VCaP (cell line): ENCODE results near the gene PDXK.
"Not testable (repeated sequence)": the region's sequence is repeated elsewhere in the genome, so short reads cannot be mapped to it uniquely, and the experiment has no call there.

Experiments used
- H3K27ac ChIP-seq: fragments of 450-650 bp; 2 replicates; pipeline ENCODE4 v1.5.1; 2017
- TF ChIP-seq, protein P1 (sequence below): fragments of 450-650 bp; conservative IDR thresholded peaks from 2 replicates; pipeline ENCODE4 v1.5.1; 2017; ENCODE audit warnings: mild to moderate bottlenecking, moderate library complexity

The PDXK gene

DNA sequence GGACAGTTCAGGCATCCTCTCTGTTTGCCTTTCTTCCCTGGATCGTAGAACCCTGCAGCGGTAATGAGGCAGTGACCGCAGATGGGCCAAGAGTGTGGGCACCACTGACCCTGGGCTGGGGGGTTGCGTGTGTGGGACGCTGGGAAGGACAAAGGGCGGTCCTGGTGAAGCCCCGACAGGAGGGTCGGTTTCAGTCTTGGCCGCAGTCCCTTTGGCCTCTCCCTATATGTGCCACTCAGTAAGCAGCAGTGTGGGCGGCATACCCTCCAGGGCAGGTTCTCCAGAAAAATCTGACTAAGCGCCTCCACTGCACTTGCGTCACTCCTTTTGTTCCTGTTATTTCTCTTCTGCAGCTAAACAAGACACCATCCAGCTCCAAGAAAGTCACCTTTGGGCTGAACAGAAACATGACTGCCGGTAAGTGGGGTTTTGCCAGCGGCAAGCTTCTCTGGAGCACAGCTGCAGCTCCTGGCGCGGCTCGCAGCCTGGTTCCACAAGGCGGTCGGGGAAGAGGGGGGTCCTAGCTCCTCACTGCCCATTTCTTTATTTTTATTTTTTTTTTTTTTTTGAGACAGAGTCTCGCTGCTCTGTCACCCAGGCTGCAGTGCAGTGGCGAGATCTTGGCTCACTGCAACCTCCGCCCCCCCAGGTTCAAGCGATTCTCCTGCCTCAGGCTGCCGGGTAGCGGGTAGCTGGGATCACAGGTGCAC, 27.7 kb upstream of the PDXK start:
- H3K27ac ChIP-seq, result no peak overlapping the region
- TF ChIP-seq, protein P1, sequence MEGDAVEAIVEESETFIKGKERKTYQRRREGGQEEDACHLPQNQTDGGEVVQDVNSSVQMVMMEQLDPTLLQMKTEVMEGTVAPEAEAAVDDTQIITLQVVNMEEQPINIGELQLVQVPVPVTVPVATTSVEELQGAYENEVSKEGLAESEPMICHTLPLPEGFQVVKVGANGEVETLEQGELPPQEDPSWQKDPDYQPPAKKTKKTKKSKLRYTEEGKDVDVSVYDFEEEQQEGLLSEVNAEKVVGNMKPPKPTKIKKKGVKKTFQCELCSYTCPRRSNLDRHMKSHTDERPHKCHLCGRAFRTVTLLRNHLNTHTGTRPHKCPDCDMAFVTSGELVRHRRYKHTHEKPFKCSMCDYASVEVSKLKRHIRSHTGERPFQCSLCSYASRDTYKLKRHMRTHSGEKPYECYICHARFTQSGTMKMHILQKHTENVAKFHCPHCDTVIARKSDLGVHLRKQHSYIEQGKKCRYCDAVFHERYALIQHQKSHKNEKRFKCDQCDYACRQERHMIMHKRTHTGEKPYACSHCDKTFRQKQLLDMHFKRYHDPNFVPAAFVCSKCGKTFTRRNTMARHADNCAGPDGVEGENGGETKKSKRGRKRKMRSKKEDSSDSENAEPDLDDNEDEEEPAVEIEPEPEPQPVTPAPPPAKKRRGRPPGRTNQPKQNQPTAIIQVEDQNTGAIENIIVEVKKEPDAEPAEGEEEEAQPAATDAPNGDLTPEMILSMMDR, result no peak

DNA sequence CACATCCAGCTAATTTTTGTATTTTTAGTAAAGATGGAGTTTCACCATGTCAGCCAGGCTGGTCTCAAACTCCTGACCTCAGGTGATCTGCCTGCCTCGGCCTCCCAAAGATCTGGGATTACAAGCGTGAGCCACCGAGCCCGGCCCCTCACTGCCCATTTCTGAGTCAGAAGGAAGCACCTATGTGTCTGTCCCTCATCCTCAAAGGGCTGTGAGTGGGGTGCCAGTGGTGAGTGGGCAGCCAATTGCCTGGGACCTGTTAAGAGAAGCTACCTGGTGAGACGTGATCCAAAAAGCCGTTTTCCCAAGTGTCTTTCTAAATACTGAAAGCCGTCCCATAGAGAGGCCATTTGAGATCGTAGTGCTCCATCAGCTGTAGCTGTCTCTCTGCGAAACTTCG, 27.1 kb upstream of the PDXK start:
- H3K27ac ChIP-seq, result no peak overlapping the region
- TF ChIP-seq, protein P1, result no peak

DNA sequence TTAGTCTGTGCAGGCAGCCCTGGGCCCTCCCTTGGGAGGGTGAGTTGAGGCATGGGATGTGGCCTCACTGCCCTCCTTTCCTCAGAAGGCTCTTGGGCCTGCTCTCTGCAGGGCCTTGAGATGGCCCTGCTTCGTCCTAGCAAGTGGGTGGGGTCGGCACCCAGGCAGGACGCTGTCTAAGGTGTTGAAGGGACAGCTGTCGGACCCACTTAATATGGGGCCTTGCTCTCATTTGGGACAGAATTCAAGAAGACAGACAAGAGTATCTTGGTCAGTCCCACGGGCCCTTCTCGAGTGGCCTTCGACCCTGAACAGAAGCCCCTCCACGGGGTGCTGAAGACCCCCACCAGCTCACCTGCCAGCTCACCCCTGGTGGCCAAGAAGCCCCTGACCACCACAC, 26.0 kb upstream of the PDXK start:
- TF ChIP-seq, protein P1, result no peak
- no peak overlapping the region for H3K27ac ChIP-seq

DNA sequence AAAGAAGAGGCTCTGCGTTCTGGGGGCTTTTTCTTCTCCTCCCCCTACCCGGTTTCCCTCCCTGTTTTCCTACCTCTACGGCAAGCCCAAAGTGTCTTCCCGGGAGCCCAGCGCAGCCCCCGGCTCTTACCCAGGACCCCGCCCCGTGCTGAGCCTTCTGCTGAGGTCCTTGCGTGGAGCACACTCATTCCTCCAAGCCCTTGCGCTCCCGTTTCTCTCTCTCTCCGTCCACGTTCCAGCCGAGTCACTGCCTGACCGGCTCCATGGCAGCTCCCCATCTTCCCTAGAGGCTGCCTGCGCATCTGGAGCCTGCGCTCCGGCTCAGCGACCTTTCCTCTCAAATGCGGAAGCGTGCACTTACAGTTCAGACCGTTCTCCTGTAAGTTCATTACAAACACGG, 24.9 kb upstream of the PDXK start:
- TF ChIP-seq, protein P1, result no peak

DNA sequence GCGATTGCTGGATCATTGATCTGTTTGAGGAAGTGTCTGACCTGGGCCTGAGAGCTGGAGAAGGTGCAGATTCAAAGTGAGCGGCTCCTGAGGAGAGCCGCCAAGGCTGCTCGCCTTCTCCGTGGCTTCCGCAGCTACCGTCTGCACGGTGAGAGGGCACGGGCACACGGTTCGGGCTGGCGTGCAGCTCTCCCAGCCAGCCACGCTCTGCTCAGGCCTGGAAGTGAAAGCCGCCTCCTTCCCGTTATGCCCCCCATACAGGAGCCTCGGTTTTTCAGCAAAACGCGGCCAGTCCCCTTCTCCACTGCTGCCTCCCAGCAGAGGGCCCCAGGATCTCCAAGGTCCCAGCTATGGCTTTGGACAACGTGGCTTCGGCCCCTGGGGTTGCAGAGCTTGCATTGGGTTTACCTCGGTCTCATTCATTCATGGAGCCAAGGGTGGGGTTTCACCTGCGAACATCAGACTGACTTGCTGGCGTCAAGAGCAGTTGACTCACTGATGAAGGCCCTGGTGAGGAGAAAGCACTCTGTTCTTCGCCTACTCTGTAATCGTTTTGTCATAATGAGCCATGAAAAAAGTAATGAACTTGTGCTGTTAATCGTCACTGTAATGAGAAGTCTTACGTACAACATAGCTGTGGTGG, 24.4 kb upstream of the PDXK start:
- H3K27ac ChIP-seq, result no peak overlapping the region

More for the DNA sequence above, 24.9 kb upstream of the PDXK start:
- no peak overlapping the region for H3K27ac ChIP-seq

DNA sequence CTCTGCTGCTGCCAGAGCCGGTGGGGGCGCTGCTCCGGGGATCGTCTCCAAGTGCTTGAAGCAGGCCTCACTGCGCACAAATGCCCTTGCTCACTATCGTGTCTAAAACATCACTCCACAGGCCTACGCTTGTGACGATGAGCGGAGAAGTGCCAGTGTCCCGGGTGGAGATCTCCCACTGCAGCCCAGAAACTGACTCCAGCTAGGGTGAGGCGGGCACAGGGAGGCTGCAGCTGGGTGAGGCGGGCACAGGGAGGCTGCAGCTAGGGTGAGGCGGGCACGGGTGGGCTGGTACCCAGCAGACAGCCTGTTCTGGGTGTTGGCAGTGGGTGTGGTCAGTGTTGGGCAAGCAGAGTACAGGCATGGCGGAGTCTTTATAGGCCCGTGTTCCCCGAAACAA, 22.7 kb upstream of the PDXK start:
- no peak overlapping the region for H3K27ac ChIP-seq
- TF ChIP-seq, protein P1, result no peak

More for the DNA sequence above, 24.4 kb upstream of the PDXK start:
- TF ChIP-seq, protein P1, result no peak

DNA sequence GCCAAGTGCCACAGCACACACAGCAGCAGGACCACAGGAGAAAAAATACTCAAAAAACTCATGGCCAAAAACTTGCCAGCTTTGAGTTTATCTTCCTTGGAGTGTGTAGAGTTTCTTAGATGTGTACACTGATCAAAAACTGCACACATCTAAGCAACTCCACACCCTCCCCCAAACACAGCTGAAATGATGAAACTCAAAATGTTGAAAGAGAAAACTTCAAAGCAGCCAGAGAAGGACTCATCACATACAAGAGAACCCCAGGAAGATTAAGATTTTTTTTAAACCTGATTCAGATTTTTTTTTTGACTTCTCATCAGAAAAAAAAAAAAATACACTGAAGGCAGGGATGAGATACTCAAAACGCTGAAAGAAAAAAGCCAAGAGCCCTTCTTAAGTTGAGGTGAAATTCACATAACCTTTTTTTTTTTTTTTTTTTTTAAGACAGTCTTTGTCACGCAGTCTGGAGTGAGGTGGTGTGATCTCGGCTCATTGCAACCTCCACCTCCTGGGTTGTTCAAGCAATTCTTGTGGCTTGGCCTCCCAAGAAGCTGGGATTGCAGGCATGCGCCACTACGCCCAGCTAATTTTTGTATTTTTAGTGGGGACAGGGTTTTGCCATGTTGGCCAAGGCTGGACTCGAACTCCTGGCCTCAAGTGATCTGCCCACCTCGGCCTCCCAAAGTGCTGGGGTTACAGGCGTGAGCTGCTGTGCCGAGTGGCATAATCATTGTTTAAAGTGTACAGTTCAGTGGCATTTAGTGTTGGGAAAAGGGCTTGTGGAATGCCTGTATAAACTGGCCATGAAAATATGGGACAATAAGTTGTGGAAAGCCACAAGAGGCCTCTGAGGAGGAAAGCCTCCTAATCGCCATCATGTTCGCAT, 20.9 kb upstream of the PDXK start:
- TF ChIP-seq, protein P1, result no peak
- H3K27ac ChIP-seq, result no peak overlapping the region

DNA sequence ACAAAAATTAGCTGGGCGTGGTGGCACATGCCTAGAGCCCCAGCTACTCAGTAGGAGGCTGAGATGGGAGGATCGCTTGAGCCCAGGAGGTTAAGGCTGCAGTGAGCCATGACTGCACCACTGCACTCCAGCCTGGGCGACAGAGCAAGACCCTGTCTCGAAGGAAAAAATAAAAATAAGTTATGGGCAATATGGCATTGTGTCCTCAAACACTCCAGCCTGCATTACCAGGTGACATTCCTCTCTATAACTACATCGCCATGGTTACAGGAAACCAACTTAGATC, 19.5 kb upstream of the PDXK start:
- H3K27ac ChIP-seq, result not testable (repeated sequence)
